Hindlimb muscle (tissue), 1 donor: ENCODE measurements around the gene FHL2. TPM values are rescaled to one million over a fixed set of nuclear protein-coding genes. Genes with fewer than 3 reads are reported as not detected.
"Not testable (repeated sequence)": the region's sequence is repeated elsewhere in the genome, so short reads cannot be mapped to it uniquely, and the experiment has no call there.

Source experiments
- DNase-seq: peaks from one replicate; pipeline ENCODE4 v3.0.0-alpha.2; 2013
- polyA plus RNA-seq: library from polyadenylated mRNA; unstranded; fragments of 120-200 nt; gene quantifications from one replicate; pipeline ENCODE4 v1.2.1, GENCODE V29; 2013; ENCODE audit not compliant: insufficient read length

Gene FHL2
- polyA plus RNA-seq, 1 donor: 52.4 TPM

DNA sequence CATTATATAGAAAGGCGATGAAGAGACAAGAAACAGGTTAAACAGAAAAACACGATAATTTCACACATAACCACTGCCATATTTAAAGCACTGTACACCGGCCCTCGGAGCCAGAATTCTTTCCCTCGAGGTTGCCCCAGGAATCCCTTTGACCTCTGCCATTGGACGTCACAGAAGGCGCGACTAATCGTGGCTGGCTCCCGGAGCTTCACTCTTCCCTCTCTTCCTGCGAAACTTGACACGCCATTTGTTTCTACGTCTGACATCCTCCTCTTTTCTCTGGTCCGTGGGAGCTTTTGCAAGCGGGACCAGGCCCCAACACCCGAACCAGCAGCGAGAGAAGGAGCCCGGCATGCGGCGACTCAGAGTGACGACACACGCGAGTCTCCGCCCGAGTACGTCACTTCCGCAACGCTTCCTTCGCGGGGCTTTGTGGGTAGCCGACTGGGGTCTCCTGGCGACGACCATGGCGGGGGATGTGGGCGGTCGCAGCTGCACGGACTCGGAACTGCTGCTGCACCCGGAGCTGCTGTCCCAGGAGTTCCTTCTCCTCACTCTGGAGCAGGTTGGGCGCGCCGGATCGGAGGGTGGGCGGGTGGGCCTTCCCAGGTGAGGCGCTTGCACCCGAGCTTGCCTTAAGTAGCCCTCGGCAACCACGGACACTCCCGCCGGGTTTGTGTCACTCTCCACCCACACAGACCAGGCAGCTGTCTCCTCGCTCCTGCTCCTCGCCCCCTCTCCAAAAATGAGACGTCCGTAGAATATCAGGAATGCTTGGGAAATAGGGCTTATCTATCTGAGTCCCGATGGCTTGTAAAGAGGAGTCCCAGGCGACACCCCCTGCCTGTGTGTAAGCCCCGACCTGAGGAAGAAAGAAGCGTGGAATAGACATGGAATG, 61.5 kb downstream of the FHL2 start, which contains the start of gene C2orf49:
Gene C2orf49, plus strand, starts transcription at position 419 of the 898 bp plus-strand sequence. Its CDS starts 48 bp downstream, at position 467.
- peak; percentile 93 for DNase-seq

DNA sequence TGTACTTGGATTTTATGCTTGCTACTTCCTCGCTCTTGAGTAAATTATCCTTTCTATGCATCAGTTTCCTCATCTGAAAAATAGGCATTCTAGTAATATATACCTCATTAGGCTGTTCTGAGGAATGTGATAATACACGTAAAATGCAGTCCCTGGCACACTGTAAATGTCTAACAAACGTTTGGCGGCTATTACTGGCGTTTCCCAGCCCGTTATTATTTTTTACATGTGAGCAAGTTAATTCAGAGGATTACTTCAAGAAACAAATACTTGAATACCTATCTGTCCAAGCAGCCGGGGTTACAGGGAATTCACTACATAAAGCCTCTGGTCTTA, 62.1 kb downstream of the FHL2 start:
- DNase-seq: no peak

DNA sequence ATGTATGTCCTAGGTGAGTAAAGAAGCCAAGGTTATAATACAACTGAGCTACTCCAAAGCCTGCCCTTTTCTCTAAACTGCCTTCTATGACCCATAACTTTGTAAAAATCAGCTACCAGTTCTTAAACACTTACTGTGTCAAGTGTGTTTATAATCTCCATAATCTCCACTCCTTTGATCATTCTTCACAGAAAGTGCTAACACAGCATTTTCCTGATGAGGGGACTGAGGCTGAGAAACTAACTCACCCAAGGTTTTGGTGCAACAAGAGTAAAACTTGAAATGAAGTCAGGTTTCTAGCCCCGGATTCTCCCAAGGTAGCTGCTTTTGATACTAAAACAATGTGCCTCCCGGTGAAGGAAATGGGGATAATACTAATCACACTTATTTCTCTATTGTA, 63.4 kb downstream of the FHL2 start:
- no peak for DNase-seq

DNA sequence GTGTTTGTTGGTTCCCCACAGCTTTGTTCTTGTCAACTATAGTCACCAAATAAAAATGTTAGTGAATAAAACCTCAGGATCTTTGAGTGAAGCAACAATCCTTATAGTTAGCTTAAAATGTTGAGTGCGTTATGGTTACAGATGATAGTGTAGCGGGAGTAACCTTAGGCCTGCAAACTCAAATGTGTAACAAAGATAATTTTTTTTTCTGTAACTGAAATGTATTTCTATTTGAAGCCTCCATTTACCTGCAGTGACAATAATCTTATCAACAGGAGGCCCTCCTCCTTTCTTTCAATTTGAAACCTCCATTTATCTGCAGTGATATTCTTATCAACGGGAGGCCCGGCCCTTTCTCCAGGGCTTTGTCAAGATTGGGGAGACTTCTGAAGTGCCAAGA, 64.6 kb downstream of the FHL2 start:
- no peak for DNase-seq

GRCh38 chr2:105330681-105331375, 68.0 kb downstream of the FHL2 start:
- no peak for DNase-seq

DNA sequence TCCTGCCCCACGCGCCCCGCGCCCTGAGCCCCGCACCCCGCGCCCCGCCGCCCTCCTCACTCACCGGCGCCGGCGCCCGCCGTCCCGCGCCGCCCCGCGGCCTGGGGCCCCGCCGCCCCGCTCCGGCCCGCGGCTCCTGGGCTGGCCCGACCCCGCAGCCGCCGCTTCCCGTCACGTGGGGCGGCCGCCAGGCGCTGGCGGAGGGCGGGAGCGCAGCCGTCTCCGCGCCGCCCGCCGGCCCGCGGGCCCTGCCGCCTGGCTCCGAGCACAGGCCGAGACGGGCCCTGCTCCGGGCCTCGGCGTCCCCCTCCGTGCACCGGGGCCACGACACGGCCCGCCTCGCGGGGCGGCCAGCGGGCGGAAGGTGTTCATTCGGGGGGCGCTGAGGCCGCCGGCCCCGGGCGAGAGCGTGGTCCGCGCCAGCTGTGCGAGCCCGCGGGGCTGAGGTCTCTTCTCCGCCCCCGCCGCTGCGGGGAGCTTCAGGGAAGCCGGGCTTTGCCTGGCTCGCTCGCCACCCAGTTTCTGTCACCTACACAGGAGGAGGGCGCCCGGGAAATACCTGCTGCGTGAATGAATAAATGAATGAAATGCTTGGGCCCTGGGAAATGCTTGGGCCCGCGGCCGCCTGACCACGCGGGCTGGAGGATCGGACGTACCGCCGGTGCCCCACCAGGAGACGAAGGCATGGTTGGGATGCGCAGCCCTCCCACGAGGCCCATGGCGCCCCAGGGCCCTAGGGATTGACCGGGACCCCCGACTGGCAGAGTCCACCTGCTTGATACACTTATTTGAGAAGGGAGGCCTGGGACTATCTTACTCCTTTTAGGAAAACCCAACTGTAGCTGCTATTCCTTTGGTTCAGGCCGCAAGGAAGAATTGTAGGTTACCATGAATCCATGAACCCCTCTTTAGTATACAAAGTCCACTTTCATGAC, 69.0 kb downstream of the FHL2 start, which contains the start of gene TGFBRAP1:
Gene TGFBRAP1, minus strand, starts transcription at position 175 of the 935 bp plus-strand sequence. CDS start 21,434 bp downstream, outside the sequence.
- DNase-seq: peak; percentile 66

DNA sequence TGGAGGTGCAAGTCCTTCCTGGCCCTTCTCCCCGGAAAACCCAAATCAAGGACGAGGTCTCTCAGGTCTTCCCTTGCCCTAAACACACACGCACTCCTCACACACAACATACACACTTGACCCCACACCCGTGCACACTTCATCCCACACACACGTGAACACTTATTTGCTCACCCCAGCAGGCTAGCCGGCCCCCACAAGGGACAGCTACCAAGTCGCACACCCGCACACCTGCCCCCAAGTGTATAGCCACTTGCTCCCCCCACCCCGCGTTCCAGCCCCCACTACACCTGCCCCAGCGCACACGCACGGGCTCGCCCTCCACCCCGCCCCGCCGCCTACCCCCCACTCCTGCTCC, 69.7 kb downstream of the FHL2 start:
- DNase-seq: no peak

GRCh38 chr2:105328281-105329196, 70.3 kb downstream of the FHL2 start:
- peak; percentile 21 for DNase-seq

GRCh38 chr2:105327690-105328089, 71.2 kb downstream of the FHL2 start:
- DNase-seq: no peak

DNA sequence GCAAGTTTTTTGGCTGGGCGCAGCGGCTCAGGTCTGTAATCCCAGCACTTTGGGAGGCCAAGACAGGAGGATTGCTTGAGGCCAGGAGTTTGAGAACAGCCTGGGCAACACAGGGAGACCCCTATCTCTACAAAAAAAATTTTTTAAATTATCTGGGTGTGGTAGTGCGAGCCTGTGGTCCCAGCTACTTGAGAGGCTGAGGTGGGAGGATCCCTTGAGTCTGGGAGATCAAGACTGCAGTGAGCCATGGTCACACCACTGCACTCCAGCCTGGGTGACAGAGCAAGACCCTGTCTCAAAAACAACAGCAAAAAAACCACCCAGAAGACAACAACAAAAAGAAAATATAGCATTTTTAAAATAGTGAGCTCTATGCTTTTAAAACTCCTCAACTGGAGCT, 71.6 kb downstream of the FHL2 start:
- not testable (repeated sequence) for DNase-seq

GRCh38 chr2:105325389-105325963, 73.4 kb downstream of the FHL2 start:
- DNase-seq: no peak

DNA sequence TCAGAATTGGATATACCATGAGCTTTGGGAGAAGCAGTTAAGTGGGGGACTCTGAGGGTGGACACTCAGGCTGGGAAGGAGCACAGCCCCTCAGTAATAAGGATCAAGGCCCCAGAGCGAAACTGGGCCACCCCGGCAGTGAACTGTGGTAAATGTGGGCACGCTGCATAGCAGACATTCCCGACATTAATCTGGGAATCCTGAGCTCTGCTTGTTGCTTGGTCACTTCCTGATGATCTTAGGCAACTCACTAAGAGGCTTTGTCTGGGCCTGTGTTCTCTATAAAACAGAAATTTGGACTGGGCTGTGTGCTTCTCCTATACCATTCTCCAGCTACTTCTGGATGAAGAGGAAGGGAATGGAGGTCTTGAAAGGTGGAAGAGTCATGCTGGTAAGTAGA, 74.1 kb downstream of the FHL2 start:
- no peak for DNase-seq

- DNase-seq: no peak
These were observed 74.8 kb downstream of the FHL2 start for GRCh38 chr2:105324101-105324500.

GRCh38 chr2:105323111-105323510, 75.7 kb downstream of the FHL2 start:
- no peak for DNase-seq

DNA sequence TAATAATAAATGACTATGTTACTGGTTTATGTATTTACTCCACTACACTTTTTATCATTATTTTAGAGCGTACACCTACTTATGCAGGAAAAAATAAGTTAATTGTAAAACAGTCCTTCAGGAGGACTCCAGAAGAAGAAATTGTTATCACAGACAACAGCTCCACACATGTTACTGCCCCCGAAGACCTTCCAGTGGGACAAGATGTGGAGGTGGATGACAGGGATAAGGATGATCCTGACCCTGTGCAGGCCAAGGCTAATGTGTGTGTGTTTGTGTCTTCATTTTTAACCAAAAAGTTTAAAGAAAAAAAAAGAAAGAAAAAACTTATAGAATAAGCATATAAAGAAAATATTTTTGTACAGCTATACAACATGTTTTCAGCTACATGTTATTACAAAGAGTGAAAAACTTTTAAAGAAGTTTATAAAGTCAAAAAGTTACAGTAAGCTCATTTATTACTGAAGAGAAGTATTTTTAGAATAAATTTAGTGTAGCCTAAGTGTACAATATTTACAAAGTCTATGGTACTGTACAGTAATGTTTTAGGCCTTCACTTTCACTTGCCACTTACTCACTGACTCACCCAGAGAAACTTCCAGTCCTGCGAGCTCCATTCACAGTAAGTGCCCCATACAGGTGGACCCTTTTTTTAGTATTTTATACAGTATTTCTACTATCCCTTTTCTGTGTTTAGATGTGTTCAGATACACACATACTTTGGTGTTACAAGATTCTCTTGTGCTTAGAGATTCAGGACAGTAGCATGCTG, 76.8 kb downstream of the FHL2 start:
- no peak for DNase-seq

GRCh38 chr2:105320651-105321215, 78.1 kb downstream of the FHL2 start:
- DNase-seq: no peak

- DNase-seq: no peak
These were observed 80.9 kb downstream of the FHL2 start for GRCh38 chr2:105317937-105318336.

DNA sequence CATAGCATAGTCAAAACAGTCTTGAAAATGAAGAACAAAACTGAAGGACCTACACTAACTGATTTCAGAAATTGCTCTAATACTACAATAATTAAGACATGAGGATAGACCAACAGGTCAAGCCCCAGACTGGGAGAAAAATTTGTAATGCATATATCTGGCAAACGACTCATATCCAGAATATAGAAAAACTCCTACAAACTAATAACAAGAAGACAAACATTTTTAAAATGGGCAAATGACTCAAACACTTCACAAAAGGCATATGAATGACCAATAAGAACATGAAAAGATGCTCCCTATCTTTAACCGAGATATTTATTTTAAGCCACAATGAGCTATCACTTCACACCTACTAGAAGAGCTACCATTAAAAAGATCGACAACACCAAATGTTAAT, 83.5 kb downstream of the FHL2 start:
- DNase-seq: no peak

DNA sequence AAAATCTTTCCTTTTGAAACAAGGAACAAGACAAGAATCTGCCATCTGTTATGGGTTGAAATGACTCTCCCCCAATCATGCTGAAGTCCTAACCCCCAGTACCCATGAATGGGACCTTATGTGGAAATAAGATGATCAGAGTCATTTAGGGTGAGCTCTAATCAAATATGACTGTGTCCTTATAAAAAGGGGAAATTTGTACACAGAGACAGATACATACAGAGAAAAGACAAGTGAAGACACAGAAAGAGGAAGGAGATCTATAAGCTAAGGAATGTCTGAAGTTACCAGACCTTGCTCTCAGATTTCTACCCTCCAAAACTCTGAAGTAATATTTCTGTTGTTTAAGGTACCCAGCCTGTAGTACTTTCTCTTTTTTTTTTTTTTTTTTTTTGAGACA, 85.0 kb downstream of the FHL2 start:
- no peak for DNase-seq
